MM.1S (cell line): Measurements from ENCODE around the gene CLN5.

Experiments used
- EZH2 ChIP-seq: fragments of 300-600 bp; sonication (generic); optimal IDR thresholded peaks from 2 replicates; pipeline ENCODE3; 2017; ENCODE audit warnings: low read depth, mild to moderate bottlenecking, antibody characterized with exemption, low read length, mixed read lengths
- TF ChIP-seq, protein P1 (sequence below): fragments of 300-600 bp; sonication (generic); IDR thresholded peaks from 2 replicates; pipeline ENCODE4 v1.5.1; 2016; ENCODE audit warnings: antibody characterized with exemption, low read length, mixed read lengths

DNA sequence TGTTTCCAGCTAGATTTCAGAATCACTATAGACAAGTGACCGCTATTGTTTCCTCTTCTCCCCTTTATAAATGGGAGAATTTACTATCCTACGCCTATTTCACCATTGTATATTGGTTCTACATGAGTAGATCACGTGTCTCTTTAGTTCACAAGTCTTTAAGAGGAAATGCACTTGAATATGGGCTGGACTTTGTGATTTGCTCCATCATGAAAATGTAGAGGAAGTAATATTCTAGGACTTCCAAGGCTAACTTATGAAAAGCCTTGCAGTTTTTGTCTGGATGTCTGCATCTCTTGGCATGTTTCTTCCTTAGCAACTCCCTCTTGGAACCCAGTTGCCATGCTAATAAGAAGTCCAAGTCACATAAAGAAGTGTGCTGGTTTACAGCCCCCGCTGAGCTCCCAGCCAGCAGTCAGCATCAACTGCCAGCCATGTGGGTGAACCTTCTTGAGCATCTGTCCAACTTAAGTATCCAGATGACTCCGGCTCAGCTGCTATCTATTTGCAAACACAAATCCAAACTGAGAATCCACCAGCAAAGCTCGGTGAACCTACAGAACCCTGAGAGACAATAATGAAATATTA, 39.9 kb downstream of the CLN5 start:
- TF ChIP-seq, protein P1, sequence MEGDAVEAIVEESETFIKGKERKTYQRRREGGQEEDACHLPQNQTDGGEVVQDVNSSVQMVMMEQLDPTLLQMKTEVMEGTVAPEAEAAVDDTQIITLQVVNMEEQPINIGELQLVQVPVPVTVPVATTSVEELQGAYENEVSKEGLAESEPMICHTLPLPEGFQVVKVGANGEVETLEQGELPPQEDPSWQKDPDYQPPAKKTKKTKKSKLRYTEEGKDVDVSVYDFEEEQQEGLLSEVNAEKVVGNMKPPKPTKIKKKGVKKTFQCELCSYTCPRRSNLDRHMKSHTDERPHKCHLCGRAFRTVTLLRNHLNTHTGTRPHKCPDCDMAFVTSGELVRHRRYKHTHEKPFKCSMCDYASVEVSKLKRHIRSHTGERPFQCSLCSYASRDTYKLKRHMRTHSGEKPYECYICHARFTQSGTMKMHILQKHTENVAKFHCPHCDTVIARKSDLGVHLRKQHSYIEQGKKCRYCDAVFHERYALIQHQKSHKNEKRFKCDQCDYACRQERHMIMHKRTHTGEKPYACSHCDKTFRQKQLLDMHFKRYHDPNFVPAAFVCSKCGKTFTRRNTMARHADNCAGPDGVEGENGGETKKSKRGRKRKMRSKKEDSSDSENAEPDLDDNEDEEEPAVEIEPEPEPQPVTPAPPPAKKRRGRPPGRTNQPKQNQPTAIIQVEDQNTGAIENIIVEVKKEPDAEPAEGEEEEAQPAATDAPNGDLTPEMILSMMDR = no peak
- no peak for TF ChIP-seq EZH2
